Esophagus squamous epithelium (tissue), 4 donors: Measurements from ENCODE around the gene INPP5E.

Experiments used
- POLR2A ChIP-seq, 4 donors: fragments of 450-650 bp; IDR thresholded peaks; one replicate each; pipeline ENCODE4 v1.6.1; 2017; ENCODE audit warnings: antibody characterized with exemption in 4 of 4, mild to moderate bottlenecking in 4 of 4, moderate library complexity in 3 of 4
- TF ChIP-seq, protein P1 (sequence below), 6 experiments: fragments of 450-650 bp in 4 of 6; fragments of 200-600 bp in 2 of 6; sonication (generic) in 2 of 6; IDR thresholded peaks; one replicate each; pipeline ENCODE4 v1.5.1; 2016 to 2019; ENCODE audit warnings: antibody characterized with exemption in 6 of 6, mild to moderate bottlenecking in 4 of 6, moderate library complexity in 4 of 6

DNA sequence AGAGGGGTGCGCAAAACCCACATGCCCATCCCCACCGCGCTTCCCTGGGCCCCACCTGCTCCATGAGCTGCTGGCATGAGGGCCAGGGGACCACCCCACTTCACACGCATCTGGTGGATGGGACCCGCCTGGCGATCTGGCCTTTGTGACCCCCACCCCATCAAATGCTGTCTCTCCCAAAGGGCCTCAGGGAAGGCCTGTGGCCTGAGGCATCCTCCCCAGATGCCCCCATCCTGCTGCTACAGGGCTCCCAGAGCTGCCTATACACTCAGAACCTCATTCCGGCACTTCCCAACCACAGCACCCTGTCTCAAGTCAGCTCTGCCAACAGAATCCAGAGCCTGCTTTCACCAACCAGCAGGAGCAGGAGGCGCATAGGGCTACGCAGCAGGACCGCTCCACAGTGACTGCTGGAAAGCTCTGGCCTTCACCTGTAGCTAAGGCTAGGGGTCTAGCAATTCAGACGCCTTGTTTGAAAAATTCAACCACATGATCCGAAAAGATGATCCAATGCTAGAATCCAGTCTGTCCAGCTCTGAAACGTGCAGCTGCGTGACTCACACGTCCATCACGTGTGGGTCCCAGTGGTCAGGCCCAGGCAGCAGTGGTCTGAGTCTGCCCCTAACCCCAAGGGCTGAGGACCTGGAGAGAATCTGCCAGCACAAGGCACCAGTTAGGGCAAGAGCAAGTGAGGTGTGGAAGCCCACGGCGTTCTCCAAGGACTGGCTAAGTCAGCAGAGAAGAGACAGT lies 38.3 kb downstream of the INPP5E start:
- TF ChIP-seq, protein P1, sequence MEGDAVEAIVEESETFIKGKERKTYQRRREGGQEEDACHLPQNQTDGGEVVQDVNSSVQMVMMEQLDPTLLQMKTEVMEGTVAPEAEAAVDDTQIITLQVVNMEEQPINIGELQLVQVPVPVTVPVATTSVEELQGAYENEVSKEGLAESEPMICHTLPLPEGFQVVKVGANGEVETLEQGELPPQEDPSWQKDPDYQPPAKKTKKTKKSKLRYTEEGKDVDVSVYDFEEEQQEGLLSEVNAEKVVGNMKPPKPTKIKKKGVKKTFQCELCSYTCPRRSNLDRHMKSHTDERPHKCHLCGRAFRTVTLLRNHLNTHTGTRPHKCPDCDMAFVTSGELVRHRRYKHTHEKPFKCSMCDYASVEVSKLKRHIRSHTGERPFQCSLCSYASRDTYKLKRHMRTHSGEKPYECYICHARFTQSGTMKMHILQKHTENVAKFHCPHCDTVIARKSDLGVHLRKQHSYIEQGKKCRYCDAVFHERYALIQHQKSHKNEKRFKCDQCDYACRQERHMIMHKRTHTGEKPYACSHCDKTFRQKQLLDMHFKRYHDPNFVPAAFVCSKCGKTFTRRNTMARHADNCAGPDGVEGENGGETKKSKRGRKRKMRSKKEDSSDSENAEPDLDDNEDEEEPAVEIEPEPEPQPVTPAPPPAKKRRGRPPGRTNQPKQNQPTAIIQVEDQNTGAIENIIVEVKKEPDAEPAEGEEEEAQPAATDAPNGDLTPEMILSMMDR (IDR thresholded peaks at IDR 0.05) = no peak
- TF ChIP-seq POLR2A (IDR thresholded peaks at IDR 0.05) = no peak
